ENCODE data around the gene CNTFR.

- TF ChIP-seq CTCF (IDR thresholded peaks at IDR 0.05 in 8 of 11, conservative IDR thresholded peaks at IDR 0.05 in 3 of 11) (no peak), POLR2A (IDR thresholded peaks at IDR 0.05) (no peak), POLR2AphosphoS5 (IDR thresholded peaks at IDR 0.05) (no peak)
These were observed 81.1 kb downstream of the CNTFR start for GRCh38 chr9:34508463-34508862.
